NCI-H128 (cell line): ENCODE results near the gene TGM5.
"Not testable (repeated sequence)": the region's sequence is repeated elsewhere in the genome, so short reads cannot be mapped to it uniquely, and the experiment has no call there.

Source experiments
- DNase-seq: peaks from one replicate; lab custom pipeline; 2025; ENCODE audit not compliant: unreplicated experiment; lab: John Stamatoyannopoulos, UW

The TGM5 gene

GRCh38 chr15:43218908-43219706 lies 47.6 kb downstream of the TGM5 start:
- no peak for DNase-seq

DNA sequence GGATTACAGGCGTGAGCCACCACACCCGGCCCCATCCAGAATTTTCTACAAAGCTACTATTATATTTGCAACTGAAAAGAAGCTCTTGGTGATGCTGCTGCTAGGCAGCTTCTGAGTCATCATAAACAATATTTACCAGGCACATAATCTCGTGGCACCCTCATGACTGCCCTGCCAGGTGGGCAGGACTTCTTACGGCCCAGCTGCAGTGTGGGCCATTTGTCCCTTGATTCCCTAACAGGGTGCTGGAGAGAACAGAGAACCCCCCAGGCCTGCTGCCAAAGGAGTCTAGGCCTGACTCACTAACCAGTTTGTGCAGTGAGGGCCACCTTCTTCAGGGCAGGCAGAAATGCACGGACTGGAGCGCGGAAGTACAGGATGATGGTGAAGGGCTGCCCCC lies 50.8 kb downstream of the TGM5 start:
- no peak for DNase-seq

DNA sequence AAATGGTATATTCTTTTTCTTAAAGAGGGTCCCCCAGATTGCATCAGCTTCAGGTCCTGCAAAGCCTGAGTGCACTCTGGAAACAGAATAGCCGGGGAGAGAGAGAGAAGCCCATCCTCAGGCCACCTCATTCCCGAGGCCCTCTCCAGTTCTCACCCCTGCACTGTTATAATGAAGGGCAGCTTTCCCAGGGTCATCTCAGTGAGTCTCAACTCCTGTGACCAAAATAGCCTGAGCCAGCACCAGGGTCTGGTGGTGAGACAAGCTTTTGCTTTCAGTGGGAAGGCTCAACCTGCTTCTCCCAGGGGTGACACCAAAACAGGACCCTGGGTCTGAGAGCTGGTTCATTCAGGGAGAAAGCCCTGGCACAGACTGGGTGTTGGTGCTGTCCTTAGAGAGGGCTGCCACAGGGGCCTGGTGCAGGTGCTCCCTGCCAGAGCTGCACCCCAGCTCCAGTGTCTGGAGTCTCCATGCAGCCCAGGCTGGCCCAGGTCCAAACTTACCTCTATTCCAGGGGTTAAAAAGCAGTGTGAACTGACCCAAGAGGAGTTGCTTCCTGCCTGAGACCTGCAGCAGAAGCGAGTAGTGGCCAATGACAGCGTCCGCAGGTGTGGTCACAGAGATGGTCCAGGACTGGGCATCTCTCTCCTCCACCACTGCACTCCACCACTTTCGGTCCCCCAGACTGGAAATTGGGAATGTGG lies 52.0 kb downstream of the TGM5 start:
- no peak for DNase-seq

DNA sequence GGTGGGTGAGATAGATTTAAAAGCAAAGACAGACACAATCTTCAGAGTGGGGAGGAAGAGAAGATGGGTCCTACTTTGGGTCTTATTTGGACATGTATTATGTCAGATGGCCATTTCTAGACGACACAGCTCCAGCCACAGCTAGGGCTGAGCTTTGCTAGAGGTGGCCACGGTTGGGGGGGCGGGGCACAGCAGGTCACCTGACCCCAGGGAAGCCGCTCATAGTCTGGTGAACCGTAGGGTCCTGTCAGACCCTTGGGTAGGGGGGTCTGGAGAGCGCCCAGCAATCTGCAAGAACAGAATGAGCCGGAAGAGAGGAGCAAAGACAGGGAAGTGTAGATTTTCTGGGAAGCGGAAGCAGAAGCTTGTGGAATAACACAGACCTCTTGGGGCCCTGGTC lies 52.6 kb downstream of the TGM5 start:
- no peak for DNase-seq

- DNase-seq: no peak
Observed at GRCh38 chr15:43213466-43213865, 53.3 kb downstream of the TGM5 start.

DNA sequence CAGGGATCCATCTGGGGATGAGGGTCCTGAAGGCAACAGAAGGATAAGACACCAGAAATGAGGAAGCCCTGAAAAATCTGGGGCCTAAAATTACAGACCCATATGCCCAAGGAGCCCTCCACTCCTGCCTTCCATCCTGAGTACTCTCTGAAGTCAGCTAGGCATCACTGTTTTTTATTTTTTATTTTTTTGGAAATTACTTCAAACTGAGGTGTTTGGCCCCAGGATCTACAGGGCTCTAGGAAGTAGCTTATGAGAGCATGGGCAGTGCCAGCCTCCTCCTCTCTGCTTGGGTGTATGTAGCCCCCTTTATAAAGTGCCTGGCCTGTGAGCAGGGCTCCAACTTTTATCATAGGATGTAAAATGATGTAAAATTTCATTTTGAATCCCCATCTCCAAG lies 53.8 kb downstream of the TGM5 start:
- no peak for DNase-seq

GRCh38 chr15:43212299-43212698 lies 54.4 kb downstream of the TGM5 start:
- DNase-seq: no peak

DNA sequence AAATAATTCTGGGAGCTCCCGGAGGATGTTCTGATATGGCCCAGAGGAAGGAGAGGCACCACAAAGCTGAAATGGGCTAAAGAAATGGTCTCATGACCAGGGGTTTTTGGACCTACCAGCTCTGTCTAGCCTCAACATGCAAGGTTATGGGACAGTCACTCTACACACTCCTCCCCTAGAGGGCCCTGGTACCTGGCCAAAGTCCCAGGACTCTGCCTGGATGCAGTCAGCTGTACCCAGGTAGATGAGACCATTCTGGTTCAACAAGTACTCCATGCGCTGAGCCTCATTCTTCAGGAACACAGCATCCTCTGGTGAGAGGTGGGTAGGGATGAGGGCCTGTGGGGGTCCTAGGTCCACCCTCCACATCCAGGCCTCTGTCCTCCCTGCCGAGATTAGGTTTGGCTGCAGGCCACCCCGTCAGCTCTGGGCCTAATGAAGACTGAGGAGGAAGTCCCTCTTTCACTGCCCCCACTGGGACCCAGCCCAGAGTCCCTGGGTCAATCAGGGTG lies 55.4 kb downstream of the TGM5 start:
- no peak for DNase-seq

- DNase-seq: no peak
Observed at GRCh38 chr15:43210807-43211206, 55.9 kb downstream of the TGM5 start.

DNA sequence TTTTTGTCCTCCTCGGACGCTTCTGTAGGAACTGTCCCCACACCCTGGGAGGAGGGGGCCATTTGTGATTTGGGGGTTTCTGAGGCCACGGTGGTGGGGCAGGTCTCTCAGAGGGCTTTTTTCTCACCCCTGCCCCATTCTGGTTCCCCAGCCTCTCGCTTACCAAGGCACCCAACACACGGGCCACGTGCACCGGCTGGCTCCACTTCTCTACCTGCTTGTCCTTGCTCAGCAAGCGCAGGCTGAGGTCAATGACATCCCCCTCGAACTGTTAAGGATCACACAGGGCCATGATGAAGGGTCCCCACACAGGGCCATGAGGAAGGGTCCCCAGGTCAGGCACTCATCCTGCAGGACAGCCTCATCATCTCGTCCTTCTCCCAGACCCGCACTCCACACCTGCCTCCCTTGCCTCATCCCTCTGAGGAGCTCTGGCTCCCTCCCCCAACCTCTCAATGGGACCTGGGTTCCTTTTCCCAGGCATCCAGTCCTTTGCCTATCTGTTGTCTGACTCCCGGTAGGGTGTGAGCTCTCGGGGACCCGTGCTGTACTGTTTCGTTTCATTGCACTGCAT lies 56.5 kb downstream of the TGM5 start:
- DNase-seq: no peak

DNA sequence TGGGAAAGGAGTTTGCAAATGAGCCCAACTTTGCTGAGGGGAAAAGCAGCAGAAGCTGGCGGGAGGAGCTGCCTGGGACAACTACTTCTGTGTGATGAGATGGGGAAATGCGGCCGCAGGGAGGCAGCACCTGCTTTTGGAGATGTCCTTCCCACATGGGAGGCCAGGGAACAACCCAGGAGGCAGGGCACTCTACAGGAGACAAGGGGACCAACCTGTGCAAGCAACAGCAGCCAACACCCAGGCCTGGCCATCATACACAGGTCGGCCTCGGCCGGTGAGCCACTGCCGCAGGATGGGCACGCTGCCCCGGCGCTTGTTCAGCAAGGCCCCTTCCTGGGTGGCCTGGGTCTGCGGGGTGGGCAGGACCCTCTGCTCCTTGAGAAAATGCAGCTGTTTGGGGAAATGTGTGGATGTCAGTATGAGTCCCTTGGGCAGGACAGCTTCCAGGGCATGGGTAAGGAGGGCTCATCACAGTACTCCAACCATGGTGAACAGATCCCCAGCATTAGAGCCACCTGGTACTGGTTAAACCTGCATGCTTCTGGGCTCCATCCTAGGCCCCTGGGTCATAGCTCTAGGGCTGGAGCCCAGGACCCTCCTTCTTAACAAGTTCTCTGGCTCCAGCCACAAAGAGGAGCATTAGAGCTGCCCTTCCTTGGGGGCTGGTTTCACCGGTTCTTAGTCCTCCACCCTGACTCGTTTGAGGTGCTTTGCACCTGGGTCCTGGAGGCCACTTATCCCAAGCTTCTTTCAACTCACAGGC lies 57.5 kb downstream of the TGM5 start:
- no peak for DNase-seq

DNA sequence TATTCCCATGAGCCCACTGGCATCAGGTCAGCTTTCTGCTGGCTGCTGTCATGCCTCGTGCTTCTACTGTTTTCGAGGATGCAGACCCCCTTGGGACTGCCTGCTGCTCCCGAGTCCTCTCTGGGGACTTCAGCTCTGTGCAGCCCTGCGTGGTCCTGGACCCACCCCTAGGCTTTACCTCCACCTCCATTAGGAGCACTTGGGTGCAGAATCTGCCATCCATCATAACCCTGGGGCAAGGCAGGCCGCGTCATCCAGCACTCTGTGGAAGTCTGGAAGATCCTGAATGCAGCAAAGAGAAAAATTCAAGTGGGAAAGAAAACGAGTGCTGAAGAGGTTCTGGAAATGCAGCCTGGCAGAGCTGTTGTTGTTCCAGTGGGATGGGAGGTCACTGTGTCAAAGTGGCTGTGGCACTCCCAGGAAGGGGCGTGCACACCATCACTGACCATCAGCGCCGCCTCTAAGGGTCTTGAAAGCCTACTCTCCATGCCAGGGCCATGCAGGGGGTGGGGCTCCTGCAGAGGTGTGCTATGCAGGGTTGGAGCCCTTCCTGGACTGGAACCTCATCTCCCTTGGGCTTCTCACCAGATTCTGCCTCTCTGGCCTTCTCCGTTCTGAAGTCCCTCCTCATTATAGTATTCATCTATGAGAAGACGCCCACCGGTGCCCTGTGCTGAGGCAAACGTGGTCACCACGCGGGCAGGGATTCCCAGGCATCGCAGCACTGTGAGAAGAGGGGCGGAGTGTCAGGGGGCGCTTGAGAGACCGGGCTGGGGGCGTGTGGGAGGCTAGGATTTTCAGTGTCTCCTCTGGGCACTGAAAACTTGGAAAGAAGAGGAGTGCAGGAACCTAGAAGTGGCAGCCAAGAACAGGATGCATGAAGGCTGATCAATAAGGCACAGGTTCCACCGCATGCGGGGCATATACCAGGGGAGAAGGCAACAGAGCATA lies 58.4 kb downstream of the TGM5 start:
- no peak for DNase-seq

- DNase-seq: no peak
Observed at GRCh38 chr15:43207024-43207423, 59.7 kb downstream of the TGM5 start.

- DNase-seq: no peak
Observed at GRCh38 chr15:43206054-43206453, 60.7 kb downstream of the TGM5 start.

- DNase-seq: no peak
Observed at GRCh38 chr15:43204016-43204901, 62.5 kb downstream of the TGM5 start.

- no peak for DNase-seq
Observed at GRCh38 chr15:43199945-43200488, 66.7 kb downstream of the TGM5 start.

DNA sequence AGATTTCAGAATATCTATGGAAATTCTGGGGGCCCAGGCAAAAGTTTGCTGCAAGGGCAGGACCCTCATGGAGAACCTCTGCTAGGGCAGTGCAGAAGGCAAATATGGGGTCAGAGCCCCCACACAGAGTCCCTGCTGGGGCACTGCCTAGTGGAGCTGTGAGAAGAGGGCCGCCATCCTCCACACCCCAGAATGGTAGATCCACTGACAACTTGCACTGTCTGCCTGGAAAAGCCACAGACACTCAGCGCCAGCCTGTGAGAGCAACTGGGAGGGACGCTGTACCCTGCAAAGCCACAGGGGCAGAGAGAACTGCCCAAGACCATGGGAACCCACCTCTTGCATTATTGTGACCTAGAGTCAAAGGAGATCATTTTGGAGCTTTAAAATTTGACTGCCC lies 67.7 kb downstream of the TGM5 start:
- no peak for DNase-seq

DNA sequence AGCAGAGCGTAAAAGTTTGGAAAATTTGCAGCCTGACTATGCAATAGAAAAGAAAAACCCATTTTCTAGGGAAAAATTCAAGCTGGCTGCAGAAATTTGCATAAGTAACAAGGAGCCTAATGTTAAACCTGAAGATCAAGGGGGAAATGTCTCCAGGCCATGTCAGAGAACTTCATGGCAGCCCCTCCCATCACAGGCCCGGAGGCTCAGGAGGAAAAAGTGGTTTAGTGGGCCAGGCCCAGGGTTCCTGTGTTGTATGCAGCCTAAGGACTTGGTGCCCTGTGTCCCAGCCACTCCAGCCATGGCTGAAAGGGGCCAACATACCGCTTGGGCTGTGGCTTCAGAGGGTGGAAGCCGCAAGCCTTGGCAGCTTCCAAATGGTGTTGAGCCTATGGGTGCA lies 68.2 kb downstream of the TGM5 start:
- DNase-seq: not testable (repeated sequence)

DNA sequence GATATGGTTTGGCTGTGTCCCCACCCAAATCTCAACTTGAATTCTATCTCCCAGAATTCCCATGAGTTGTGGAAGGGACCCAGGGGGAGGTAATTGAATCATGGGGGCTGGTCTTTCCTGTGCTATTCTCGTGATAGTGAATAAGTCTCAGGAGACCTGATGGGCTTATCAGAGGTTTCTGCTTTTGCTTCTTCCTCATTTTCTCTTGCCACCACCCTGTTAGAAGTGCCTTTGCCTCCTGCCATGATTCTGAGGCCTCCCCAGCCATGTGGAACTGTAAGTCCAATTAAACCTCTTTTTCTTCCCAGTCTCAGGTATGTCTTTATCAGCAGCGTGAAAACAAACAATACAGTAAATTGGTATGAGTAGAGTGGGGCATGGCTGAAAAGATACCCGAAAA lies 69.0 kb downstream of the TGM5 start:
- DNase-seq: not testable (repeated sequence)
